Amygdala (tissue), 56 donors: ENCODE results near the gene RBM42.

Experiments used
- DNase-seq, 56 donors: peaks; one replicate each; lab custom pipeline; 2025; lab: John Stamatoyannopoulos, UW

The RBM42 gene

GRCh38 chr19:35620001-35620400 is 8.8 kb upstream of the RBM42 start:
- no peak for DNase-seq

- DNase-seq: no peak
Measured at GRCh38 chr19:35621708-35622107, 7.1 kb upstream of the RBM42 start.

- DNase-seq: no peak
Measured at GRCh38 chr19:35622750-35623149, 6.1 kb upstream of the RBM42 start.

- peak in 7 of 56 donors; percentile 2 to 22 (median 10) for DNase-seq
Measured at GRCh38 chr19:35623327-35624010, 5.4 kb upstream of the RBM42 start.

GRCh38 chr19:35628264-35628564 is 622 bp upstream of the RBM42 start:
- DNase-seq: no peak

- peak in 1 of 56 donors; percentile 22 for DNase-seq
Measured at GRCh38 chr19:35629332-35629633, 447 bp downstream of the RBM42 start.

GRCh38 chr19:35633727-35634440 is 5.0 kb downstream of the RBM42 start:
- peak in 1 of 56 donors; percentile 9 for DNase-seq

GRCh38 chr19:35636651-35637050 is 7.8 kb downstream of the RBM42 start:
- no peak for DNase-seq

GRCh38 chr19:35637165-35637564 is 8.3 kb downstream of the RBM42 start:
- no peak for DNase-seq

- DNase-seq: peak in 1 of 56 donors; percentile 32
Measured at GRCh38 chr19:35639321-35639639, 10.4 kb downstream of the RBM42 start.

- no peak for DNase-seq
Measured at GRCh38 chr19:35639863-35640262, 11.0 kb downstream of the RBM42 start.

- peak in 2 of 56 donors; percentile 35 to 38 for DNase-seq
Measured at GRCh38 chr19:35641515-35642151, 12.8 kb downstream of the RBM42 start, which contains the start of gene ETV2. Gene ETV2, plus strand, starts transcription at chr19:35641745. Its CDS starts 716 bp downstream, at chr19:35642461.

- no peak for DNase-seq
Measured at GRCh38 chr19:35642312-35642711, 13.5 kb downstream of the RBM42 start.

GRCh38 chr19:35642798-35643254 is 14.0 kb downstream of the RBM42 start:
- DNase-seq: no peak

- DNase-seq: peak in 41 of 56 donors; percentile 5 to 72 (median 38)
Measured at GRCh38 chr19:35643255-35644205, 14.7 kb downstream of the RBM42 start.

GRCh38 chr19:35644206-35644986 is 15.6 kb downstream of the RBM42 start:
- DNase-seq: peak in 51 of 56 donors; percentile 6 to 78 (median 47)

- DNase-seq: peak in 38 of 56 donors; percentile 3 to 68 (median 33)
Measured at GRCh38 chr19:35644987-35645679, 16.3 kb downstream of the RBM42 start.

- no peak for DNase-seq
Measured at GRCh38 chr19:35645680-35646511, 17.1 kb downstream of the RBM42 start.
